Measurements from ENCODE around the gene DNA2.

The DNA2 gene

DNA sequence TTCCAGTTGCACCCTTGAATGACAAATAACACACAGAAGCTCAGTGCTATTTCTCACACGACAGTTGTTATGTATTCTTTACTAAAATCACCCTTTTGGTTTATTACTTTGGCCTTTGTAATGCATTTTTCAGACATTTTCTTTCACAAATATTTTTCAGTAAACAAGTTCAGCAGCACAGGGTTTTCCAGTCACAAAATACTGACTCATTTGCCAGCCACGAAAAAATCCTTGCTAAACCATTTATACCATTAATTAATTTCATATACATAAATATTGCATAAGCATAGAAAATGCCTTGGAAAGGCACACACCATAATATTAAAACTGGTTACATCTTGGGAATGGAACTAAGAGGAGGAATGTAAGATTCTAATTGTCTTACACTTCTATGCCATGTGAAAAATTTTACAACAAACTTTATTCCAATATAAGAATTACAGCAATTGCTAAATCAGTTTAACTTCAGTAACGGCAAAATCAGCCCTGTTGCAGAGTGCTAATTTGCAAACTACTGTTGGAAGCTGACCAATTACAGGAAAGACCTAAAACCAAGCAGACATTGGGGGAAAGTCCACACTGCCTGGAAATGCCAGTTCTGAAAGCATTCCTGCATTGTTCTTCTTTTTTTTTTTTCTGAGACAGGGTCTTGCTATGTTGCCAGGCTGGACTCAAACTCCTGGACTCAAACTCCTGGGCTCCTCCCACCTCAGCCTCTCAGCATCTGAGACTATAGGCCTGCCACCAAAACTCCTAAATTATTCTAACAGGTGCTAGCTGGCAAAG, 107.5 kb downstream of the DNA2 start:
- no peak for TF ChIP-seq ARNTL (CRISPR knock-in tag; IDR thresholded peaks at IDR 0.05; ENCODE audit: borderline replicate concordance, low read depth)
- TF ChIP-seq ZFP30 (CRISPR knock-in tag; IDR thresholded peaks at IDR 0.05): no peak
- no peak for TF ChIP-seq ZFP3 (CRISPR knock-in tag; IDR thresholded peaks at IDR 0.05)
- no peak for TF ChIP-seq PATZ1 (CRISPR knock-in tag; IDR thresholded peaks at IDR 0.05; ENCODE audit: borderline replicate concordance)
- TF ChIP-seq PPARA (CRISPR knock-in tag; IDR thresholded peaks at IDR 0.05; ENCODE audit: borderline replicate concordance): no peak
- TF ChIP-seq ZNF8 (CRISPR knock-in tag; IDR thresholded peaks at IDR 0.05): no peak
- no peak for TF ChIP-seq TCF4 (CRISPR knock-in tag; IDR thresholded peaks at IDR 0.05; ENCODE audit: borderline replicate concordance)
- TF ChIP-seq TOX (CRISPR knock-in tag; IDR thresholded peaks at IDR 0.05; ENCODE audit: borderline replicate concordance): no peak
- TF ChIP-seq GLIS3 (CRISPR knock-in tag; IDR thresholded peaks at IDR 0.05): no peak
- no peak for TF ChIP-seq ESRRG (CRISPR knock-in tag; IDR thresholded peaks at IDR 0.05)
- TF ChIP-seq CSDC2 (CRISPR knock-in tag; IDR thresholded peaks at IDR 0.05): no peak
- no peak for TF ChIP-seq RARB (CRISPR knock-in tag; IDR thresholded peaks at IDR 0.05)
- no peak for TF ChIP-seq ZNF565 (CRISPR knock-in tag; conservative IDR thresholded peaks at IDR 0.05; ENCODE audit: low read depth)
- TF ChIP-seq SNAI2 (CRISPR knock-in tag; IDR thresholded peaks at IDR 0.05): no peak
- no peak for TF ChIP-seq ZC3H10 (CRISPR knock-in tag; IDR thresholded peaks at IDR 0.05)
- no peak for TF ChIP-seq CSRNP3 (CRISPR knock-in tag; IDR thresholded peaks at IDR 0.05)
- no peak for TF ChIP-seq ZNF70 (CRISPR knock-in tag; IDR thresholded peaks at IDR 0.05)
- TF ChIP-seq, protein P1, sequence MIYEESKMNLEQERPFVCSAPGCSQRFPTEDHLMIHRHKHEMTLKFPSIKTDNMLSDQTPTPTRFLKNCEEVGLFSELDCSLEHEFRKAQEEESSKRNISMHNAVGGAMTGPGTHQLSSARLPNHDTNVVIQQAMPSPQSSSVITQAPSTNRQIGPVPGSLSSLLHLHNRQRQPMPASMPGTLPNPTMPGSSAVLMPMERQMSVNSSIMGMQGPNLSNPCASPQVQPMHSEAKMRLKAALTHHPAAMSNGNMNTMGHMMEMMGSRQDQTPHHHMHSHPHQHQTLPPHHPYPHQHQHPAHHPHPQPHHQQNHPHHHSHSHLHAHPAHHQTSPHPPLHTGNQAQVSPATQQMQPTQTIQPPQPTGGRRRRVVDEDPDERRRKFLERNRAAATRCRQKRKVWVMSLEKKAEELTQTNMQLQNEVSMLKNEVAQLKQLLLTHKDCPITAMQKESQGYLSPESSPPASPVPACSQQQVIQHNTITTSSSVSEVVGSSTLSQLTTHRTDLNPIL (CRISPR knock-in tag; IDR thresholded peaks at IDR 0.05; ENCODE audit: low read depth): no peak
- TF ChIP-seq, protein P2, sequence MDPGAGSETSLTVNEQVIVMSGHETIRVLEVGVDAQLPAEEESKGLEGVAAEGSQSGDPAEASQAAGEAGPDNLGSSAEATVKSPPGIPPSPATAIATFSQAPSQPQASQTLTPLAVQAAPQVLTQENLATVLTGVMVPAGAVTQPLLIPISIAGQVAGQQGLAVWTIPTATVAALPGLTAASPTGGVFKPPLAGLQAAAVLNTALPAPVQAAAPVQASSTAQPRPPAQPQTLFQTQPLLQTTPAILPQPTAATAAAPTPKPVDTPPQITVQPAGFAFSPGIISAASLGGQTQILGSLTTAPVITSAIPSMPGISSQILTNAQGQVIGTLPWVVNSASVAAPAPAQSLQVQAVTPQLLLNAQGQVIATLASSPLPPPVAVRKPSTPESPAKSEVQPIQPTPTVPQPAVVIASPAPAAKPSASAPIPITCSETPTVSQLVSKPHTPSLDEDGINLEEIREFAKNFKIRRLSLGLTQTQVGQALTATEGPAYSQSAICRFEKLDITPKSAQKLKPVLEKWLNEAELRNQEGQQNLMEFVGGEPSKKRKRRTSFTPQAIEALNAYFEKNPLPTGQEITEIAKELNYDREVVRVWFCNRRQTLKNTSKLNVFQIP (CRISPR knock-in tag; IDR thresholded peaks at IDR 0.05; ENCODE audit: borderline replicate concordance, low read depth): no peak
- TF ChIP-seq, protein P3, sequence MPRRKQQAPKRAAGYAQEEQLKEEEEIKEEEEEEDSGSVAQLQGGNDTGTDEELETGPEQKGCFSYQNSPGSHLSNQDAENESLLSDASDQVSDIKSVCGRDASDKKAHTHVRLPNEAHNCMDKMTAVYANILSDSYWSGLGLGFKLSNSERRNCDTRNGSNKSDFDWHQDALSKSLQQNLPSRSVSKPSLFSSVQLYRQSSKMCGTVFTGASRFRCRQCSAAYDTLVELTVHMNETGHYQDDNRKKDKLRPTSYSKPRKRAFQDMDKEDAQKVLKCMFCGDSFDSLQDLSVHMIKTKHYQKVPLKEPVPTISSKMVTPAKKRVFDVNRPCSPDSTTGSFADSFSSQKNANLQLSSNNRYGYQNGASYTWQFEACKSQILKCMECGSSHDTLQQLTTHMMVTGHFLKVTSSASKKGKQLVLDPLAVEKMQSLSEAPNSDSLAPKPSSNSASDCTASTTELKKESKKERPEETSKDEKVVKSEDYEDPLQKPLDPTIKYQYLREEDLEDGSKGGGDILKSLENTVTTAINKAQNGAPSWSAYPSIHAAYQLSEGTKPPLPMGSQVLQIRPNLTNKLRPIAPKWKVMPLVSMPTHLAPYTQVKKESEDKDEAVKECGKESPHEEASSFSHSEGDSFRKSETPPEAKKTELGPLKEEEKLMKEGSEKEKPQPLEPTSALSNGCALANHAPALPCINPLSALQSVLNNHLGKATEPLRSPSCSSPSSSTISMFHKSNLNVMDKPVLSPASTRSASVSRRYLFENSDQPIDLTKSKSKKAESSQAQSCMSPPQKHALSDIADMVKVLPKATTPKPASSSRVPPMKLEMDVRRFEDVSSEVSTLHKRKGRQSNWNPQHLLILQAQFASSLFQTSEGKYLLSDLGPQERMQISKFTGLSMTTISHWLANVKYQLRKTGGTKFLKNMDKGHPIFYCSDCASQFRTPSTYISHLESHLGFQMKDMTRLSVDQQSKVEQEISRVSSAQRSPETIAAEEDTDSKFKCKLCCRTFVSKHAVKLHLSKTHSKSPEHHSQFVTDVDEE (CRISPR knock-in tag; IDR thresholded peaks at IDR 0.05): no peak
- no peak for ATAC-seq
